ENCODE results near the gene SPATA13.
"Not testable (repeated sequence)": the region's sequence is repeated elsewhere in the genome, so short reads cannot be mapped to it uniquely, and the experiment has no call there.

The SPATA13 gene

GRCh38 chr13:24323036-24323738, 162.7 kb downstream of the SPATA13 start:
- DNase-seq, result no peak

GRCh38 chr13:24323739-24324075, 163.2 kb downstream of the SPATA13 start:
- no peak for DNase-seq

GRCh38 chr13:24327598-24327997, 167.1 kb downstream of the SPATA13 start:
- not testable (repeated sequence) for DNase-seq

GRCh38 chr13:24328145-24328544, 167.6 kb downstream of the SPATA13 start:
- no peak for DNase-seq

- no peak for DNase-seq
These were observed 178.2 kb downstream of the SPATA13 start for GRCh38 chr13:24338721-24339120.

GRCh38 chr13:24339937-24340607, 179.6 kb downstream of the SPATA13 start:
- no peak for DNase-seq

- no peak for DNase-seq
These were observed 180.1 kb downstream of the SPATA13 start for GRCh38 chr13:24340608-24340955.

- no peak for DNase-seq
These were observed 180.9 kb downstream of the SPATA13 start for GRCh38 chr13:24341439-24341838.

GRCh38 chr13:24348385-24348784, 187.9 kb downstream of the SPATA13 start:
- no peak for DNase-seq

GRCh38 chr13:24348797-24349515, 188.4 kb downstream of the SPATA13 start:
- no peak for DNase-seq

- DNase-seq, result not testable (repeated sequence)
These were observed 189.5 kb downstream of the SPATA13 start for GRCh38 chr13:24349778-24350664.

- DNase-seq, result no peak
These were observed 190.9 kb downstream of the SPATA13 start for GRCh38 chr13:24351423-24351822.

GRCh38 chr13:24353736-24354135, 193.2 kb downstream of the SPATA13 start:
- DNase-seq, result no peak

- no peak for DNase-seq
These were observed 194.6 kb downstream of the SPATA13 start for GRCh38 chr13:24355103-24355502.

- no peak for DNase-seq
These were observed 195.8 kb downstream of the SPATA13 start for GRCh38 chr13:24356270-24356669.

Measured in activated naive CD4-positive, alpha-beta T cell (primary cell).